Adipocyte (in vitro differentiated cells): ENCODE results near the gene BNC1.
A peak's percentile ranks its signal among the peaks of the same experiment; 100 is the strongest.

Source experiments
- DNase-seq: peaks from one replicate; pipeline ENCODE4 v3.0.0-alpha.2; 2015; ENCODE audit warnings: low read depth
- H3K27me3 ChIP-seq: replicated peaks from 2 replicates; pipeline ENCODE4 v1.7.0; 2013; ENCODE audit warnings: mild to moderate bottlenecking, low read length, moderate library complexity; ENCODE audit not compliant: control insufficient read depth, insufficient read depth
- H3K36me3 ChIP-seq: 2 replicates; pipeline ENCODE4 v1.7.0; 2013; ENCODE audit warnings: low read length, mild to moderate bottlenecking, moderate library complexity; ENCODE audit not compliant: control insufficient read depth, insufficient read depth, severe bottlenecking
- H3K4me1 ChIP-seq: 2 replicates; pipeline ENCODE4 v1.7.0; 2013; ENCODE audit warnings: mild to moderate bottlenecking, low read length, moderate library complexity; ENCODE audit not compliant: control insufficient read depth, insufficient read depth
- H3K4me3 ChIP-seq: 2 replicates; pipeline ENCODE4 v1.7.0; 2013; ENCODE audit warnings: mild to moderate bottlenecking, low read length, moderate library complexity
- H3K9ac ChIP-seq: 2 replicates; pipeline ENCODE4 v1.7.0; 2013; ENCODE audit warnings: mild to moderate bottlenecking, low read length, moderate library complexity
- H3K9me3 ChIP-seq: 2 replicates; pipeline ENCODE4 v1.7.0; 2013; ENCODE audit warnings: mild to moderate bottlenecking, low read length, moderate library complexity; ENCODE audit not compliant: control insufficient read depth

Gene BNC1

GRCh38 chr15:83310521-83311456, 26.3 kb upstream of the BNC1 start:
- Histone ChIP-seq H3K27me3 (no peaks in the 10 kb centered on the region), H3K9me3 (no peaks in the 10 kb centered on the region), H3K4me1 (peaks cover 11% of the 10 kb centered on the region), H3K4me3 (no peak overlapping the region), H3K36me3 (no peaks in the 10 kb centered on the region), H3K9ac (no peak overlapping the region)
- peak; percentile 57 for DNase-seq

GRCh38 chr15:83308671-83309070, 24.2 kb upstream of the BNC1 start:
- H3K9me3 ChIP-seq, result no peaks in the 10 kb centered on the region
- DNase-seq, result no peak
- H3K4me1 ChIP-seq, result peaks cover 14% of the 10 kb centered on the region
- no peaks in the 10 kb centered on the region for H3K36me3 ChIP-seq
- H3K9ac ChIP-seq, result no peak overlapping the region
- H3K4me3 ChIP-seq, result no peak overlapping the region
- no peaks in the 10 kb centered on the region for H3K27me3 ChIP-seq

- Histone ChIP-seq H3K9me3 (no peaks in the 10 kb centered on the region), H3K36me3 (no peaks in the 10 kb centered on the region), H3K9ac (no peak overlapping the region), H3K4me1 (peaks cover 14% of the 10 kb centered on the region), H3K27me3 (no peaks in the 10 kb centered on the region), H3K4me3 (no peak overlapping the region)
- DNase-seq, result no peak
Measured at GRCh38 chr15:83306561-83306960, 22.1 kb upstream of the BNC1 start.

- H3K27me3 ChIP-seq, result no peaks in the 10 kb centered on the region
- H3K4me1 ChIP-seq, result peaks cover 9% of the 10 kb centered on the region
- peak; percentile 31 for DNase-seq
- no peaks in the 10 kb centered on the region for H3K9me3 ChIP-seq
- no peak overlapping the region for H3K9ac ChIP-seq
- H3K36me3 ChIP-seq, result no peaks in the 10 kb centered on the region
- no peak overlapping the region for H3K4me3 ChIP-seq
Measured at GRCh38 chr15:83305704-83306291, 21.3 kb upstream of the BNC1 start.

- Histone ChIP-seq H3K36me3 (no peaks in the 10 kb centered on the region), H3K9ac (no peak overlapping the region), H3K4me1 (peaks cover 6% of the 10 kb centered on the region), H3K4me3 (no peak overlapping the region), H3K9me3 (no peaks in the 10 kb centered on the region), H3K27me3 (no peaks in the 10 kb centered on the region)
- no peak for DNase-seq
Measured at GRCh38 chr15:83304861-83305703, 20.6 kb upstream of the BNC1 start.

GRCh38 chr15:83303535-83303934, 19.1 kb upstream of the BNC1 start:
- Histone ChIP-seq H3K9me3 (no peaks in the 10 kb centered on the region), H3K4me3 (no peak overlapping the region), H3K4me1 (peaks cover 6% of the 10 kb centered on the region), H3K27me3 (no peaks in the 10 kb centered on the region), H3K9ac (no peak overlapping the region), H3K36me3 (no peaks in the 10 kb centered on the region)
- no peak for DNase-seq

GRCh38 chr15:83300826-83301225, 16.4 kb upstream of the BNC1 start:
- DNase-seq, result no peak
- H3K4me3 ChIP-seq, result no peak overlapping the region
- H3K36me3 ChIP-seq, result no peaks in the 10 kb centered on the region
- no peaks in the 10 kb centered on the region for H3K27me3 ChIP-seq
- peaks cover 3% of the 10 kb centered on the region for H3K4me1 ChIP-seq
- H3K9me3 ChIP-seq, result no peaks in the 10 kb centered on the region
- no peak overlapping the region for H3K9ac ChIP-seq

GRCh38 chr15:83299462-83299861, 15.0 kb upstream of the BNC1 start:
- no peaks in the 10 kb centered on the region for H3K4me1 ChIP-seq
- no peak overlapping the region for H3K9ac ChIP-seq
- no peaks in the 10 kb centered on the region for H3K36me3 ChIP-seq
- no peaks in the 10 kb centered on the region for H3K27me3 ChIP-seq
- H3K4me3 ChIP-seq, result no peak overlapping the region
- DNase-seq, result no peak
- H3K9me3 ChIP-seq, result no peaks in the 10 kb centered on the region

- no peaks in the 10 kb centered on the region for H3K27me3 ChIP-seq
- no peak overlapping the region for H3K9ac ChIP-seq
- H3K4me3 ChIP-seq, result no peak overlapping the region
- peaks cover 4% of the 10 kb centered on the region for H3K4me1 ChIP-seq
- no peaks in the 10 kb centered on the region for H3K9me3 ChIP-seq
- DNase-seq, result no peak
- H3K36me3 ChIP-seq, result no peaks in the 10 kb centered on the region
Measured at GRCh38 chr15:83295417-83295816, 11.0 kb upstream of the BNC1 start.

- no peak for DNase-seq
Measured at GRCh38 chr15:83293201-83293600, 8.7 kb upstream of the BNC1 start.

GRCh38 chr15:83292317-83292716, 7.9 kb upstream of the BNC1 start:
- H3K27me3 ChIP-seq, result no peaks in the 10 kb centered on the region
- DNase-seq, result no peak
- H3K36me3 ChIP-seq, result no peaks in the 10 kb centered on the region
- no peak overlapping the region for H3K9ac ChIP-seq
- peaks cover 25% of the 10 kb centered on the region for H3K4me1 ChIP-seq
- no peaks in the 10 kb centered on the region for H3K9me3 ChIP-seq
- H3K4me3 ChIP-seq, result no peak overlapping the region

More at GRCh38 chr15:83293201-83293600, 8.7 kb upstream of the BNC1 start:
- Histone ChIP-seq H3K36me3 (no peaks in the 10 kb centered on the region), H3K4me3 (no peak overlapping the region), H3K27me3 (no peaks in the 10 kb centered on the region), H3K4me1 (peaks cover 16% of the 10 kb centered on the region), H3K9ac (no peak overlapping the region), H3K9me3 (no peaks in the 10 kb centered on the region)
